ENCODE data around the gene SSBP1. TPM values are rescaled to one million over a fixed set of nuclear protein-coding genes. Genes with fewer than 3 reads are reported as not detected.
"Not testable (repeated sequence)": the region's sequence is repeated elsewhere in the genome, so short reads cannot be mapped to it uniquely, and the experiment has no call there.

Gene SSBP1, protein sequence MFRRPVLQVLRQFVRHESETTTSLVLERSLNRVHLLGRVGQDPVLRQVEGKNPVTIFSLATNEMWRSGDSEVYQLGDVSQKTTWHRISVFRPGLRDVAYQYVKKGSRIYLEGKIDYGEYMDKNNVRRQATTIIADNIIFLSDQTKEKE
- 100 to 1,000 TPM in 2 of 3 donors, 10 to 100 TPM in 1; 98.7 to 112 (median 106) TPM for total RNA-seq
- total RNA-seq (2013), result 142 TPM

DNA sequence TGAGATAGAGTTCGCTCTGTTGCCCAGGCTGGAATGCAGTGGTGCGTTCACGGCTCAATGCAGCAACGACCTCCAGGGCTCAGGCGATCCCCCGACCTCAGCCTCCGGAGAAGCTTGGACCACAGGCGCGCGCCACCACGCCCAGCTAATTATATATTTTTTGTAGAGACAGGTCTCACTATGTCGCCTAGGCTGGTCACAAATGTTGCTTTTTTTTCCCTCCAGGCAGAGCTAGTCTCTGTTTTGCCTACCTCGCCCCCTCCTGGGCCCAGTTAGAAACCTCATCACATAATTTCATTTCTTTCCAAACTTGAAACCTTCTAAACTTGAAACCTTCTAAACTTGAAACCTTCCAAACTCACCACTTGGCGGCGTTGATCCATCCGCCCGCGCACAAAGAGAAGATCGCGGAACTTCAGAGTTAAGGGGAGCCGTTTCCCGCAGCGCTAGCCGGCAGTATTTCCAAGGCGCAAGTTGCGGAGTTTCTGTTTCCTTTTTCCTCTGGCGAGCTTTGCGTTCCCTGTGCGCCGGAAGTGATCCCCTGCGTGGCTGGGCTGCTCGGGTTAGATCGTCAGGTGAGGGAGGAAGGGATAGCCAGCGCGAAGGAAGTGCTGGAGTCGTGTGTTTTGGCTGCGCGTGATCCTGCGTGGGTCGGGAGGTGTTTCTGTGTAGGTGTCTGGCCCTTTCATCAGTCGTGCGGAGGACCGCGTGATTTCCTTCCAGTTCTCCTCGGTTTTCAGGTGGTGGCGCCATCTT, at the start of gene SSBP1:
Gene SSBP1 (plus strand): TSS at position 523 of the 756 bp plus-strand sequence. CDS start 809 bp downstream, outside the sequence.
- Mint-ChIP-seq H3K4me1 (peaks cover 39 to 47% of the 10 kb centered on the region in 2 donors), H3K4me3 (peak within 1 kb of the TSS; percentile 100), H3K9me3 (no peaks in the 10 kb centered on the region), H3K27me3 (ENCODE audit: low read depth in 2 of 2) (no peaks in the 10 kb centered on the region), H3K27ac (peak within 1 kb of the TSS; percentile 93 to 99), H3K36me3 (peaks cover 14% of the 10 kb centered on the region)
- Histone ChIP-seq H3K9me3 (ENCODE audit: control insufficient read depth, insufficient read depth, low read length) (no peaks in the 10 kb centered on the region), H3K36me3 (ENCODE audit: control insufficient read depth, insufficient read depth, low read length) (peaks cover 23% of the 10 kb centered on the region), H3K4me1 (ENCODE audit: control insufficient read depth, insufficient read depth, low read length) (peaks cover 8% of the 10 kb centered on the region), H3K4me3 (ENCODE audit: low read length) (peak within 1 kb of the TSS; percentile 81), H3K27me3 (ENCODE audit: control insufficient read depth, insufficient read depth, low read length) (no peaks in the 10 kb centered on the region), H3K27ac (ENCODE audit: low read length) (peak within 1 kb of the TSS; percentile 96)
- TF ChIP-seq, protein P1, sequence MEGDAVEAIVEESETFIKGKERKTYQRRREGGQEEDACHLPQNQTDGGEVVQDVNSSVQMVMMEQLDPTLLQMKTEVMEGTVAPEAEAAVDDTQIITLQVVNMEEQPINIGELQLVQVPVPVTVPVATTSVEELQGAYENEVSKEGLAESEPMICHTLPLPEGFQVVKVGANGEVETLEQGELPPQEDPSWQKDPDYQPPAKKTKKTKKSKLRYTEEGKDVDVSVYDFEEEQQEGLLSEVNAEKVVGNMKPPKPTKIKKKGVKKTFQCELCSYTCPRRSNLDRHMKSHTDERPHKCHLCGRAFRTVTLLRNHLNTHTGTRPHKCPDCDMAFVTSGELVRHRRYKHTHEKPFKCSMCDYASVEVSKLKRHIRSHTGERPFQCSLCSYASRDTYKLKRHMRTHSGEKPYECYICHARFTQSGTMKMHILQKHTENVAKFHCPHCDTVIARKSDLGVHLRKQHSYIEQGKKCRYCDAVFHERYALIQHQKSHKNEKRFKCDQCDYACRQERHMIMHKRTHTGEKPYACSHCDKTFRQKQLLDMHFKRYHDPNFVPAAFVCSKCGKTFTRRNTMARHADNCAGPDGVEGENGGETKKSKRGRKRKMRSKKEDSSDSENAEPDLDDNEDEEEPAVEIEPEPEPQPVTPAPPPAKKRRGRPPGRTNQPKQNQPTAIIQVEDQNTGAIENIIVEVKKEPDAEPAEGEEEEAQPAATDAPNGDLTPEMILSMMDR (IDR thresholded peaks at IDR 0.05), result peak; percentile 70
- under 1% methylated on average over 45 of the region's 46 CpGs for WGBS (ENCODE audit: insufficient coverage)
- intact Hi-C loops (cut with micrococcal nuclease), result loop anchor here (1.0 to 5.0 kb wide), 3 partner anchors 37 to 186 kb away; partner anchors contain the start of gene AGK
- DNase-seq, result peak; percentile 80 to 97
- ATAC-seq, result peak; percentile 84 to 91 (median 86)

DNA sequence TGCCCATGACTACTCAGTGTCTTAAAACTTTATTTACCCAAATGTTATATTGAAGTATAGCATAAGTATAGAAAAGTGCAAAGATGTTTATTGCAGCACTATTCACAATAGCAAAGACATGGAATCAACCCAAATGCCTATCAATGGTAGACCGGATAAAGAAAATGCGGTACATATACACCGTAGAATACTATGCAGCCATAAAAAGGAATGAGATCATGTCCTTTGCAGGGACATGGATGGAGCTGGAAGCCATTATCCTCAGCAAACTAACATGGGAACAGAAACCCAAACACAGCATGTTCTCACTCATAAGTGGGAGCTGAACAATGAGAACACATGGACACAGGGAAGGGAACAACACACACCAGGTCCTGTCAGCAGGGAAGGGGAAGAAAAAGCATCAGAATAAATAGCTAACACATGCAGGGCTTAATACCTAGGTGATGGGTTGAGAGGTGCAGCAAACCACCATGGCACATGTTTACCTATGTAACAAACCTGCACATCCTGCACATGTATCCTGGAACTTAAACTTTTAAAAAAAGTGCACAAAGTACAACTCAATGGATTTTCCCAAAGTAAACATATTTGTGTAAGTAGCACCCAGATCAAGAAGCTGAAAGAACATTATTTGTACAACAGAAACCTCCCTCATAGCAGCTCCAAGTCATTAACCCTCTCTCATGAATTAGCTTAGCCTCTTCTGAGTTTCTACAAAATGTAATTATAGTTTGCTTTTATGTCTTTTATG, 48.9 kb upstream of the SSBP1 start:
- H3K9me3 Mint-ChIP-seq; H3K4me1 ChIP-seq (ENCODE audit: control insufficient read depth, insufficient read depth, low read length); H3K4me3 ChIP-seq (ENCODE audit: low read length); H3K9me3 ChIP-seq (ENCODE audit: control insufficient read depth, insufficient read depth, low read length); DNase-seq; ATAC-seq; H3K4me3 Mint-ChIP-seq; intact Hi-C loops (cut with micrococcal nuclease); H3K27me3 Mint-ChIP-seq (ENCODE audit: low read depth in 2 of 2); H3K27ac ChIP-seq (ENCODE audit: low read length); H3K27me3 ChIP-seq (ENCODE audit: control insufficient read depth, insufficient read depth, low read length); H3K36me3 Mint-ChIP-seq; H3K27ac Mint-ChIP-seq: not testable (repeated sequence)
- H3K4me1 Mint-ChIP-seq, result peaks cover 21 to 32% of the 10 kb centered on the region in 2 donors
- H3K36me3 ChIP-seq (ENCODE audit: control insufficient read depth, insufficient read depth, low read length), result peaks cover 20% of the 10 kb centered on the region
- WGBS (ENCODE audit: insufficient coverage), result 97% methylated on average over 3 of the region's 3 CpGs

DNA sequence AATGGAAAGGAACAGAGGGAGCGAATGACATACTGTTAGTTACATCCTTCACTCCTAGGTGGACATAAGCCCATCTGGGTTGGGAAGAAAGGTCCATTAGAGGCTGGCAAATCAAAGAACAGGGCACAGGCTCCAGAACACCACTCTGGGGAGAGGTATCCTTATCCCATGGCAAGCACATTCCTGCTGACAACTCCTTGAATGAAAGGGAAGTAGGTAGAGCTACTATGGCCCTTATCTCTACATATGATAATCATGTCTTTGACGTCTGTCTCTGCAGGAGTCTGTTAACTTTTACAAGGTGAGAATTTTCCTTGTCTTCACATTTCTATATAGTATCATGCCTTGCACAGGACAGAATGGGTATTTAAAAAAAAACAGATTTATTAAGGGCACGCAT, 46.6 kb upstream of the SSBP1 start:
- H3K27ac Mint-ChIP-seq, result no peak overlapping the region
- TF ChIP-seq, protein P1 (IDR thresholded peaks at IDR 0.05), result no peak
- DNase-seq (no peak), ATAC-seq (no peak)
- no peak overlapping the region for H3K4me3 ChIP-seq (ENCODE audit: low read length)
- H3K27me3 ChIP-seq (ENCODE audit: control insufficient read depth, insufficient read depth, low read length), result no peaks in the 10 kb centered on the region
- no peak overlapping the region for H3K27ac ChIP-seq (ENCODE audit: low read length)
- 100% methylated on average over 1 of the region's 3 CpGs for WGBS (ENCODE audit: insufficient coverage)
- H3K9me3 Mint-ChIP-seq, result no peaks in the 10 kb centered on the region
- no peak overlapping the region for H3K4me3 Mint-ChIP-seq
- H3K36me3 ChIP-seq (ENCODE audit: control insufficient read depth, insufficient read depth, low read length), result peaks cover 2% of the 10 kb centered on the region
- no peaks in the 10 kb centered on the region for H3K4me1 ChIP-seq (ENCODE audit: control insufficient read depth, insufficient read depth, low read length)
- H3K4me1 Mint-ChIP-seq, result peaks cover 25 to 41% of the 10 kb centered on the region in 2 donors
- H3K27me3 Mint-ChIP-seq (ENCODE audit: low read depth in 2 of 2), result no peaks in the 10 kb centered on the region
- intact Hi-C loops (cut with micrococcal nuclease), result no loop called here
- no peaks in the 10 kb centered on the region for H3K9me3 ChIP-seq (ENCODE audit: control insufficient read depth, insufficient read depth, low read length)
- H3K36me3 Mint-ChIP-seq, result no peaks in the 10 kb centered on the region

DNA sequence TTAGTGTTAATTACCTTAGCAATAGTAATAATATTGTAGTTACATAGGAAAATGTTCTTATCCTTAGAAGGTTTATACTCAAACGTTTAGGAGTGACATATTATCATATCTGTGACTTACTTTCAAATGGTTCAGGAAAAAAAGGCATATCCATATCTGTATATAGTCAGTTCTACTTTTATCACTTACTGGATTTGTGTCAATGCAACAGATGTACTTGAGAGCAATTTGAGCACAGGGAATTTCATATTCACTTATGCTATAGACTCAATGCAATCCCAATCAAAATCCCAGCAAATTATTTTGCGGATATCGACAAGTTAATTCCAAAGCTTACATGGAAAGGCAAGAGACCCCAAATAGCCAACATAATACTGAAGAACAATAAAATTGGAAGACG, 46.2 kb upstream of the SSBP1 start:
- Histone ChIP-seq H3K27ac (ENCODE audit: low read length) (no peak overlapping the region), H3K4me1 (ENCODE audit: control insufficient read depth, insufficient read depth, low read length) (no peaks in the 10 kb centered on the region), H3K9me3 (ENCODE audit: control insufficient read depth, insufficient read depth, low read length) (no peaks in the 10 kb centered on the region), H3K36me3 (ENCODE audit: control insufficient read depth, insufficient read depth, low read length) (peaks cover 2% of the 10 kb centered on the region), H3K27me3 (ENCODE audit: control insufficient read depth, insufficient read depth, low read length) (no peaks in the 10 kb centered on the region), H3K4me3 (ENCODE audit: low read length) (no peak overlapping the region)
- WGBS (ENCODE audit: insufficient coverage), result 100% methylated on average over 2 of the region's 4 CpGs
- H3K9me3 Mint-ChIP-seq, result no peaks in the 10 kb centered on the region
- ATAC-seq (no peak), DNase-seq (no peak)
- H3K4me3 Mint-ChIP-seq, result no peak overlapping the region
- TF ChIP-seq, protein P1 (IDR thresholded peaks at IDR 0.05), result no peak
- H3K4me1 Mint-ChIP-seq, result peaks cover 25 to 41% of the 10 kb centered on the region in 2 donors
- intact Hi-C loops (cut with micrococcal nuclease), result no loop called here
- no peaks in the 10 kb centered on the region for H3K27me3 Mint-ChIP-seq (ENCODE audit: low read depth in 2 of 2)
- H3K27ac Mint-ChIP-seq, result no peak overlapping the region
- no peaks in the 10 kb centered on the region for H3K36me3 Mint-ChIP-seq
